ENCODE measurements around the gene RFPL4A.
"Not testable (repeated sequence)": the region's sequence is repeated elsewhere in the genome, so short reads cannot be mapped to it uniquely, and the experiment has no call there.

The RFPL4A gene

GRCh38 chr19:55758797-55759196, at the start of gene RFPL4A:
Gene RFPL4A (plus strand): TSS chr19:55759097. CDS start chr19:55761801, 2,704 bp downstream.
- H3K4me1 Mint-ChIP-seq; H3K27ac Mint-ChIP-seq; H3K27me3 Mint-ChIP-seq (ENCODE audit: low read depth); H3K36me3 Mint-ChIP-seq (ENCODE audit: low read depth); H3K4me3 Mint-ChIP-seq: not testable (repeated sequence)
- peaks cover 26% of the 10 kb centered on the region for H3K9me3 Mint-ChIP-seq

- peaks cover 7% of the 10 kb centered on the region for H3K36me3 Mint-ChIP-seq (ENCODE audit: low read depth)
- H3K9me3 Mint-ChIP-seq: peaks cover 32% of the 10 kb centered on the region
- TF ChIP-seq CTCF (IDR thresholded peaks at IDR 0.05; ENCODE audit: unreplicated experiment in 3 of 3): no peak
- H3K4me1 Mint-ChIP-seq: no peaks in the 10 kb centered on the region
- peaks cover 3% of the 10 kb centered on the region for H3K27me3 Mint-ChIP-seq (ENCODE audit: low read depth)
- H3K27ac Mint-ChIP-seq: no peak overlapping the region
- H3K4me3 Mint-ChIP-seq: no peak overlapping the region
Measured at GRCh38 chr19:55711719-55712118, 47.2 kb upstream of the RFPL4A start.

GRCh38 chr19:55712804-55713631, 45.9 kb upstream of the RFPL4A start:
- no peaks in the 10 kb centered on the region for H3K27me3 Mint-ChIP-seq (ENCODE audit: low read depth)
- no peaks in the 10 kb centered on the region for H3K4me1 Mint-ChIP-seq
- H3K36me3 Mint-ChIP-seq (ENCODE audit: low read depth): peaks cover 7% of the 10 kb centered on the region
- no peak for TF ChIP-seq CTCF (IDR thresholded peaks at IDR 0.05; ENCODE audit: unreplicated experiment in 3 of 3)
- peaks cover 38% of the 10 kb centered on the region for H3K9me3 Mint-ChIP-seq
- no peak overlapping the region for H3K4me3 Mint-ChIP-seq
- no peak overlapping the region for H3K27ac Mint-ChIP-seq

GRCh38 chr19:55716531-55716930, 42.4 kb upstream of the RFPL4A start:
- peaks cover 10% of the 10 kb centered on the region for H3K27me3 Mint-ChIP-seq (ENCODE audit: low read depth)
- no peak for TF ChIP-seq CTCF (IDR thresholded peaks at IDR 0.05; ENCODE audit: unreplicated experiment in 3 of 3)
- H3K27ac Mint-ChIP-seq: no peak overlapping the region
- H3K36me3 Mint-ChIP-seq (ENCODE audit: low read depth): peaks cover 7% of the 10 kb centered on the region
- peaks cover 49% of the 10 kb centered on the region for H3K9me3 Mint-ChIP-seq
- H3K4me1 Mint-ChIP-seq: no peaks in the 10 kb centered on the region
- no peak overlapping the region for H3K4me3 Mint-ChIP-seq

GRCh38 chr19:55717251-55717650, 41.6 kb upstream of the RFPL4A start:
- Mint-ChIP-seq H3K27me3 (ENCODE audit: low read depth) (peaks cover 10% of the 10 kb centered on the region), H3K4me1 (no peaks in the 10 kb centered on the region), H3K9me3 (peaks cover 49% of the 10 kb centered on the region), H3K36me3 (ENCODE audit: low read depth) (peaks cover 7% of the 10 kb centered on the region), H3K4me3 (no peak overlapping the region), H3K27ac (no peak overlapping the region)
- TF ChIP-seq CTCF (IDR thresholded peaks at IDR 0.05; ENCODE audit: unreplicated experiment in 3 of 3): no peak

GRCh38 chr19:55717879-55718711, 40.8 kb upstream of the RFPL4A start:
- not testable (repeated sequence) for H3K4me3 Mint-ChIP-seq; H3K4me1 Mint-ChIP-seq; H3K27ac Mint-ChIP-seq; H3K36me3 Mint-ChIP-seq (ENCODE audit: low read depth)
- Mint-ChIP-seq H3K9me3 (peaks cover 49% of the 10 kb centered on the region), H3K27me3 (ENCODE audit: low read depth) (peaks cover 10% of the 10 kb centered on the region)
